ENCODE data around the gene ASMTL.

GRCh38 chrX:1433646-1434357, 18.9 kb downstream of the ASMTL start:
- no peak for TF ChIP-seq CTCF (IDR thresholded peaks at IDR 0.05)
- TF ChIP-seq POLR2A (IDR thresholded peaks at IDR 0.05) = no peak
